Astrocyte of the spinal cord (primary cell): ENCODE data around the gene INSIG2.

Experiments
- DNase-seq: peaks from one replicate; pipeline ENCODE4 v3.0.0; 2011; ENCODE audit warnings: low read depth, low spot score
- H3K4me3 ChIP-seq: 2 replicates; pipeline ENCODE4 v1.5.1; 2011; ENCODE audit warnings: low read depth, mild to moderate bottlenecking, low read length, moderate library complexity
- in situ Hi-C: cut with HindIII; loops from 2 replicates; pipeline ENCODE4 v1.10.0; 2017; ENCODE audit warnings: low sequenced_read_pairs
- TF ChIP-seq, protein P1 (sequence below): IDR thresholded peaks from 2 replicates; pipeline ENCODE4 v1.5.1; 2012; ENCODE audit warnings: low read depth, mild to moderate bottlenecking, low read length, inconsistent platforms

INSIG2 gene

DNA sequence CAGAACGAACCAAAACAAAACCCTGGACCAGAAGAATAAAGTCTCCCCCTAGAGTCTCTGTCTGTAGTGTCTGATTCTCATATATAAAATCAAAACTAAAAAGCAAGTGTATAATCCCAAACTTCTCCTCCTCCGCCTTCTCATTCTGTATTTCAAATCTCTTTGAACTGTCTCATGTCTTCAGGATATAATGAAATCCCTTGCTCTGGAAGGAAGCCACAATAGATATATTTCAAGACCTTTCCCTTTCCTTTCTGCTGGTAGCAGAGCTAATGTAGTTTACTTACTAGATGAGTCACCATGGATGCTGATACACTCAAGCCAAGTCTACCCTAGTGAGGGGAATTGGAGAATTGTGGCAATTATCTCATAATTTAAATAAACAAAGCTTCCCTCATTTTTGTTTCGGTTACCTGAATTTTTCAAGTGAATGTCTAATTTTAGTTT is 40.9 kb upstream of the INSIG2 start:
- no peak overlapping the region for H3K4me3 ChIP-seq
- TF ChIP-seq, protein P1, sequence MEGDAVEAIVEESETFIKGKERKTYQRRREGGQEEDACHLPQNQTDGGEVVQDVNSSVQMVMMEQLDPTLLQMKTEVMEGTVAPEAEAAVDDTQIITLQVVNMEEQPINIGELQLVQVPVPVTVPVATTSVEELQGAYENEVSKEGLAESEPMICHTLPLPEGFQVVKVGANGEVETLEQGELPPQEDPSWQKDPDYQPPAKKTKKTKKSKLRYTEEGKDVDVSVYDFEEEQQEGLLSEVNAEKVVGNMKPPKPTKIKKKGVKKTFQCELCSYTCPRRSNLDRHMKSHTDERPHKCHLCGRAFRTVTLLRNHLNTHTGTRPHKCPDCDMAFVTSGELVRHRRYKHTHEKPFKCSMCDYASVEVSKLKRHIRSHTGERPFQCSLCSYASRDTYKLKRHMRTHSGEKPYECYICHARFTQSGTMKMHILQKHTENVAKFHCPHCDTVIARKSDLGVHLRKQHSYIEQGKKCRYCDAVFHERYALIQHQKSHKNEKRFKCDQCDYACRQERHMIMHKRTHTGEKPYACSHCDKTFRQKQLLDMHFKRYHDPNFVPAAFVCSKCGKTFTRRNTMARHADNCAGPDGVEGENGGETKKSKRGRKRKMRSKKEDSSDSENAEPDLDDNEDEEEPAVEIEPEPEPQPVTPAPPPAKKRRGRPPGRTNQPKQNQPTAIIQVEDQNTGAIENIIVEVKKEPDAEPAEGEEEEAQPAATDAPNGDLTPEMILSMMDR = peak; percentile 16
- DNase-seq = peak; percentile 68
- in situ Hi-C loops = no loop called here

DNA sequence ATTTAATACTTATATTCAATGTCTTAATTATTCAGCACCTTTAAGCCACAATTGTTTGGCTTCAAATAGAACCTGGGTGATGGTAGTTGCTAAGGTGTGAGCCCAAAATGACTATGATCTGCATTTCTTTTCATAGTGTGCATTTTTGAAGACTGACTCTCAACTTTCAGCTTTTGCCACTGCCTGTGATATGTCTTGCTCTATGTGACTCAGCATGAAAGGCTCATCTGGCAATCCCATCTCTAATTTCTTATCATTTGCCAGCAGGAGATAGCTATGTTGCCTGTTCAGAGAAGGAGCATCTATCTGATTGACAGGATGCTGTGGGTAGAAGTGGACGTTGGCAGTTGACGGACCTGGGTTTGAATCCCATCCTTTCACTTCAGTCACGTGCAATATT is 39.9 kb upstream of the INSIG2 start:
- TF ChIP-seq, protein P1 = no peak
- H3K4me3 ChIP-seq = no peak overlapping the region
- in situ Hi-C loops = no loop called here
- no peak for DNase-seq

DNA sequence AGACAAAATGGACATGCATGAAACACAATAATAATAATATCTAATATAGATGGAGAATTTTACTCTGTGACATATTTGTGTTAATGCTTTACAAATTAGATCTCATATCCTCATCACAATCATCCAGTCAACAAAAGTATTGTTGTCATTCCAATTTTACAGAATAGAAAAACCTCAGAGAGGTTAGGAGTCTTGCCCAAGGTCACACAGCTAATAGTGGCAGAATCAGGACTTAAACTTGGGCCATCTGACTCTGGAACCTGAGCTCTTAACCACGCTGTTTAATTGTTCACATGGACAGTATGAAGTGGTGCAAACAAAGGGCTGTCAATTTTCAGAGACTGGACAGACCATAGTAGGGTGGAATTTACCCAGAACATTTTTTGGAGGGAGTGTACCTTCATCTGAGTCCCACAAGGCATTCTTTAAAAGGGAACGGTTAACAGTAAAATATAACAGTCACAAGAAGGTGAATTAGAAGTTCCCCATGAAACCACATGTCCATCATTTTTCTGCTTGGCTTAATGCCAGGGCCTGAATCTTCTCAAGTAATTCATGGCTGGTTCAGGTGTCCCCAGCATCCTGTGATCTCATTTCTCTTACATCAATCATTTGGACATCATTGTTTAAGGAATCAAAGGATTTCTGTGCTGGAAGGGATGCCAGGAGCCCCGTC is 39.0 kb upstream of the INSIG2 start:
- TF ChIP-seq, protein P1 = no peak
- in situ Hi-C loops = no loop called here
- DNase-seq = no peak
- H3K4me3 ChIP-seq = no peak overlapping the region

DNA sequence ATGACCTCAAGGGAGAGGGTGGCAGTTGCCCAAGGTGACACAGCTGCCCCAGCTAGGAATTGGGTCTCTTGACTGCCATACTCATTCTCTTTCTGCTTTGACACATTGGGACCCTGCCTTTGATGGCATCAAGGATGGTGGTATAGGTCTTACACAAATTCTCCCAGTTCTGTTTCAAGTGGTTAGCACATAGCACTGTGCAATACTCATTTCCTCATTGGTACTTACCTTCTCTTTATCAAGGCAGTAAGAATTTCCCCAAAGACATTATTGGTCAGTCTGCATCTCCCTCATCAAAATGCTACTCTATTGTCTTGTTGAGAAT is 38.5 kb upstream of the INSIG2 start:
- H3K4me3 ChIP-seq = no peak overlapping the region
- TF ChIP-seq, protein P1 = no peak
- in situ Hi-C loops = no loop called here
- no peak for DNase-seq

DNA sequence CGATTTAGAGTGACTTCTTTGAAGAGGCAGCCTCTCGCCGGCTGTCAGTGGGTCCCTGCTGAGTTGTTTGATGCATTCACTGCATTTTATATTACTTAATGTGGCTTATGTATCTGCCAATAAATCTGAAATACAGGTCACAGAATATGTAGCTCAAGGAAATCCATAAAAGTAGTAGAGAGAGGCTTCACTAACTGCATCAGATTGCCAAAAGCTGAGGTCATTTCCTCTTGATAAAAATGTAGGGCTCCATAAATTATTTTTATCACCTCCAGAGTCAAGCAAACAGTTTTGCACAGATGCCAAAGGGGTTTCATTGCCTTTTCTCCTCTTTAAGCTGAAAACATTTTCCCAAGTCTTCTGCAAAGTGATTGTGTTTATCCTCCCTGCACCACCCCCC is 37.9 kb upstream of the INSIG2 start:
- H3K4me3 ChIP-seq = no peak overlapping the region
- in situ Hi-C loops = no loop called here
- DNase-seq = peak; percentile 12
- TF ChIP-seq, protein P1 = no peak

DNA sequence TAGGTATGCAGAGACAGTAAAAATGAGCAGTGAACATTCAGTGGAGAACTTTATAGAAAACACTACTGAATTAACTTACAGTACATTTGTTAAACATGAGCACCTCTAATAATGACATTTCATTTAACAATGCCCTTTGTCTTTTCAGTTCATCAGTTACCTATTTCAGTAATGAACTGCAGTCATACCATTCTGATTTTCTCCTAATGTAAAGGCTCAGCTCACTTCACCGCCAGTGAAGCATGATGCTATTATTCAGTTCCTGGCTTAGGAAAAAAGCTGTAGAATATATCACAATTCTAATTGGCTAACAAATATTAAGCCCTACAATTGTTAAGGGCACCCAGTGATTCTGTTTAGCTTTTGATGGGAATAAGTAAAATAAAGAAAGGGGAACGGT is 37.3 kb upstream of the INSIG2 start:
- H3K4me3 ChIP-seq = no peak overlapping the region
- TF ChIP-seq, protein P1 = no peak
- in situ Hi-C loops = no loop called here
- no peak for DNase-seq
